Choroid plexus epithelial cell (primary cell): ENCODE measurements around the gene UPB1.

Source experiments
- DNase-seq: peaks from one replicate; pipeline ENCODE4 v3.0.0-alpha.2; 2010; ENCODE audit warnings: low read depth
- H3K4me3 ChIP-seq: 2 replicates; pipeline ENCODE4 v1.5.1; 2011; ENCODE audit warnings: low read depth, mild to moderate bottlenecking, control low read depth, low read length, moderate library complexity
- CTCF ChIP-seq: conservative IDR thresholded peaks from 2 replicates; pipeline ENCODE4 v1.5.1; 2011; ENCODE audit warnings: low read depth, mild to moderate bottlenecking, control low read depth, inconsistent platforms, low read length, moderate library complexity

UPB1 gene

DNA sequence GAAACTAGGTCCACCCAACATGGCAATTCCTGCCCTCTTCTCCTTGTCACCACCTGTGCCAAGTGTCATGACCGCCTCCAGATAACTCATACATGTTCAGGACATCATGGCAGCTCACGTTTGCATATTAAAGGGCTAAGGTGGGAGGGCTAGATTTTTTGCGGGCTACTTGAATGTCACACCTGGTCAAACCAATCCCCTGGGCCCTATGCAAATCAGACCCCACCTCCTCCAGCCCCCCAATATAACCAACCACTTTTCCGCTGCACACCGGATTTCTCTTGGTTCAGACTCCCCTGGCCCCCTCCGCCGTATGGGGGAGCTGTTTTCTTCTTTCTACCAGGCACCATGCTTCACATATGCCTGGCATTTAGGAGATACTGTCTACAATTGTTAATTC, 12.6 kb downstream of the UPB1 start:
- TF ChIP-seq CTCF = no peak
- H3K4me3 ChIP-seq = no peak overlapping the region
- no peak for DNase-seq

- no peak for TF ChIP-seq CTCF
- no peak overlapping the region for H3K4me3 ChIP-seq
- peak; percentile 82 for DNase-seq
These were observed 15.8 kb downstream of the UPB1 start for GRCh38 chr22:24510637-24511625.

DNA sequence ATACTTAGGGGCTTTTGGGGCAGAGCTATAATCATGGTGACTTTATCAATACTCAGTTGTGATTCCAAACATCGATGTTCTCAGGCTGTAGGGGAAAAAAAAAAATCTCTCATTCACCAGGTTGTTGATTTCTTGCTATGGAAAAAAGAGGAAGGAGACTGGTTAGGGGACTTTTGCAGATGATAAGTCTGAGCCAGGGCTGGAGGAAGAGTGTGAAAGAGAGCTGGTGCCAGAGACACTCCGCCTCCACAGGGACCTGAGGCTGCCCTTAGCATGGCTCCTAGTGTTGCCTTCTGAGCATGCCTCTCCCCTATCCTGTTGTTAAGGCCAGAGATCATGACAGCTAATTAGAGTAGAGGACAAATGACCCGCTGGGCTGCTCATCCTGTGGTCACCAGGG, 16.9 kb downstream of the UPB1 start:
- H3K4me3 ChIP-seq = no peak overlapping the region
- TF ChIP-seq CTCF = no peak
- peak; percentile 20 for DNase-seq

GRCh38 chr22:24513378-24514240, 18.5 kb downstream of the UPB1 start:
- TF ChIP-seq CTCF = no peak
- no peak overlapping the region for H3K4me3 ChIP-seq
- no peak for DNase-seq

GRCh38 chr22:24514241-24515026, 19.3 kb downstream of the UPB1 start:
- no peak for TF ChIP-seq CTCF
- DNase-seq = no peak
- H3K4me3 ChIP-seq = no peak overlapping the region

- TF ChIP-seq CTCF = no peak
- no peak for DNase-seq
- H3K4me3 ChIP-seq = no peak overlapping the region
These were observed 19.9 kb downstream of the UPB1 start for GRCh38 chr22:24515027-24515338.
